GM13977 (cell line): ENCODE results near the gene SAP30L.

ENCODE experiments used
- DNase-seq: peaks from one replicate; pipeline ENCODE4 v3.0.0; 2012; ENCODE audit warnings: low spot score
- CTCF ChIP-seq: IDR thresholded peaks from 2 replicates; pipeline ENCODE4 v1.5.1; 2012; ENCODE audit warnings: mild to moderate bottlenecking, control low read depth; ENCODE audit not compliant: insufficient read depth; ENCODE audit errors: extremely low read depth, missing control alignments
- in situ Hi-C: fragments of 300-500 bp; cut with MboI; formaldehyde crosslinking; loops from one replicate; pipeline ENCODE4 v1.12.0; 2022; ENCODE audit warnings: low sequenced_read_pairs, low pct_unique_long_range_greater_than_20kb, mixed read lengths, inconsistent platforms; ENCODE audit not compliant: unreplicated experiment

Gene SAP30L

GRCh38 chr5:154485850-154486426 is 40.1 kb downstream of the SAP30L start:
- TF ChIP-seq CTCF = no peak
- no peak for DNase-seq
- in situ Hi-C loops = no loop called here

GRCh38 chr5:154486427-154486866 is 40.6 kb downstream of the SAP30L start:
- in situ Hi-C loops = no loop called here
- TF ChIP-seq CTCF = no peak
- DNase-seq = no peak

GRCh38 chr5:154487541-154487940 is 41.7 kb downstream of the SAP30L start:
- peak; percentile 89 for DNase-seq
- TF ChIP-seq CTCF = no peak
- in situ Hi-C loops = no loop called here

GRCh38 chr5:154491941-154492340 is 46.1 kb downstream of the SAP30L start:
- no peak for DNase-seq
- no peak for TF ChIP-seq CTCF
- in situ Hi-C loops = no loop called here

GRCh38 chr5:154493274-154493673 is 47.5 kb downstream of the SAP30L start:
- no peak for DNase-seq
- in situ Hi-C loops = no loop called here
- TF ChIP-seq CTCF = no peak

GRCh38 chr5:154494036-154494435 is 48.2 kb downstream of the SAP30L start:
- no peak for TF ChIP-seq CTCF
- in situ Hi-C loops = no loop called here
- no peak for DNase-seq
